Neural cell (in vitro differentiated cells): ENCODE measurements around the gene ADAMTS2. TPM values are rescaled to one million over a fixed set of nuclear protein-coding genes. Genes with fewer than 3 reads are reported as not detected.

Source experiments
- H2AFZ ChIP-seq: fragments of 200-600, 300-800 bp; sonication (generic), shearing (Covaris generic); 2 replicates; pipeline ENCODE4 v1.6.0; 2014; ENCODE audit warnings: low read depth, mild to moderate bottlenecking, antibody characterized with exemption, low read length, moderate library complexity
- H3F3A ChIP-seq: fragments of 200-600 bp; shearing (Covaris generic); 2 replicates; pipeline ENCODE4 v1.6.1; 2016; ENCODE audit warnings: mild to moderate bottlenecking, moderate library complexity, mixed read lengths, antibody characterized with exemption, low read length; ENCODE audit not compliant: insufficient read depth, poor library complexity, severe bottlenecking
- H3K27ac ChIP-seq: fragments of 200-600, 300-800 bp; sonication (generic), shearing (Covaris generic); 2 replicates; pipeline ENCODE4 v1.5.1; 2014; ENCODE audit warnings: mild to moderate bottlenecking, low read length, moderate library complexity
- H3K27me3 ChIP-seq: fragments of 300-800, 200-600 bp; sonication (generic), shearing (Covaris generic); 2 replicates; pipeline ENCODE4 v1.6.0; 2014; ENCODE audit warnings: mild to moderate bottlenecking, low read depth, low read length, moderate library complexity; ENCODE audit not compliant: insufficient read depth
- H3K36me3 ChIP-seq: fragments of 300-800, 200-600 bp; sonication (generic), shearing (Covaris generic); 2 replicates; pipeline ENCODE4 v1.5.1; 2014; ENCODE audit warnings: mild to moderate bottlenecking, antibody characterized with exemption, low read length, moderate library complexity; ENCODE audit not compliant: insufficient read depth
- H3K4me2 ChIP-seq: fragments of 300-800, 200-600 bp; sonication (generic), shearing (Covaris generic); 2 replicates; pipeline ENCODE4 v1.6.0; 2014; ENCODE audit warnings: mild to moderate bottlenecking, low read length
- H3K4me3 ChIP-seq: fragments of 300-800, 200-600 bp; sonication (generic), shearing (Covaris generic); 2 replicates; pipeline ENCODE4 v1.5.1; 2014; ENCODE audit warnings: mild to moderate bottlenecking, low read length, moderate library complexity
- H3K79me2 ChIP-seq: fragments of 200-600 bp; shearing (Covaris generic); replicated peaks from 2 replicates; pipeline ENCODE4 v1.6.0; 2014; ENCODE audit warnings: mild to moderate bottlenecking, low read length, moderate library complexity; ENCODE audit not compliant: insufficient read depth
- H3K9ac ChIP-seq: fragments of 300-800, 200-600 bp; sonication (generic), shearing (Covaris generic); 2 replicates; pipeline ENCODE4 v1.6.1; 2016; ENCODE audit warnings: mild to moderate bottlenecking, low read length, mixed read lengths
- H3K9me2 ChIP-seq: fragments of 200-600 bp; shearing (Covaris generic); 2 replicates; pipeline ENCODE4 v1.6.1; 2016; ENCODE audit warnings: mild to moderate bottlenecking, low read length, mixed read lengths; ENCODE audit not compliant: insufficient read depth
- H3K9me3 ChIP-seq: fragments of 200-600, 300-800 bp; sonication (generic), shearing (Covaris generic); 2 replicates; pipeline ENCODE4 v1.6.1; 2016; ENCODE audit warnings: mild to moderate bottlenecking, mixed run types, low read length, moderate library complexity, mixed read lengths
- H4K20me1 ChIP-seq: fragments of 200-600 bp; shearing (Covaris generic); 2 replicates; pipeline ENCODE4 v1.6.1; 2016; ENCODE audit warnings: mild to moderate bottlenecking, mixed run types; ENCODE audit not compliant: insufficient read depth
- EP300 ChIP-seq: fragments of 450-650 bp; conservative IDR thresholded peaks from 2 replicates; pipeline ENCODE4 v1.6.1; 2014; ENCODE audit warnings: antibody characterized with exemption, mild to moderate bottlenecking, moderate library complexity; ENCODE audit not compliant: poor library complexity, severe bottlenecking
- EZH2 ChIP-seq: fragments of 200-600, 300-800 bp; shearing (Covaris generic), sonication (generic); IDR thresholded peaks from 2 replicates; pipeline ENCODE4 v1.6.1; 2014; ENCODE audit warnings: antibody characterized with exemption, low read length, borderline replicate concordance, mild to moderate bottlenecking; ENCODE audit not compliant: insufficient read depth, poor library complexity, severe bottlenecking
- MXI1 ChIP-seq: fragments of 450-650 bp; conservative IDR thresholded peaks from 2 replicates; pipeline ENCODE4 v1.6.1; 2014; ENCODE audit warnings: antibody characterized with exemption, mild to moderate bottlenecking; ENCODE audit not compliant: poor library complexity, severe bottlenecking
- POLR2AphosphoS5 ChIP-seq: IDR thresholded peaks from 2 replicates; pipeline ENCODE4 v1.6.1; 2012
- RAD21 ChIP-seq: fragments of 450-650 bp; conservative IDR thresholded peaks from 2 replicates; pipeline ENCODE4 v1.6.1; 2014; ENCODE audit warnings: antibody characterized with exemption, mild to moderate bottlenecking, moderate library complexity
- SMC3 ChIP-seq: fragments of 450-650 bp; conservative IDR thresholded peaks from 2 replicates; pipeline ENCODE4 v1.6.1; 2014; ENCODE audit warnings: antibody characterized with exemption, mild to moderate bottlenecking, moderate library complexity; ENCODE audit not compliant: poor library complexity
- TAF1 ChIP-seq: IDR thresholded peaks from 2 replicates; pipeline ENCODE4 v1.6.1; 2012; ENCODE audit warnings: low read depth
- polyA plus RNA-seq: library from polyadenylated mRNA; depleted of rRNA; stranded (reverse); fragments of >200 nt; gene quantifications from 2 replicates; pipeline ENCODE4 v1.2.3, GENCODE V29; 2014
- TF ChIP-seq, protein P1 (sequence below): IDR thresholded peaks from 2 replicates; pipeline ENCODE4 v1.6.1; 2012; ENCODE audit warnings: borderline replicate concordance
- TF ChIP-seq, protein P2 (sequence below): fragments of 450-650 bp; IDR thresholded peaks from 2 replicates; pipeline ENCODE4 v1.5.1; 2014; ENCODE audit warnings: antibody characterized with exemption, mild to moderate bottlenecking, moderate library complexity; ENCODE audit not compliant: poor library complexity, severe bottlenecking

ADAMTS2 gene
- polyA plus RNA-seq, 1 donor from 2014 or later, result 0.61 TPM

- no peaks in the 10 kb centered on the region for H3K9me3 ChIP-seq
- TF ChIP-seq EZH2 (no peak), RAD21 (no peak)
- H3K9me2 ChIP-seq, result no peaks in the 10 kb centered on the region
- no peak overlapping the region for H3K27ac ChIP-seq
- no peak overlapping the region for H2AFZ ChIP-seq
- no peaks in the 10 kb centered on the region for H3K27me3 ChIP-seq
- H3K36me3 ChIP-seq, result no peaks in the 10 kb centered on the region
- H3K4me2 ChIP-seq, result no peak overlapping the region
- H3F3A ChIP-seq, result no peaks in the 10 kb centered on the region
- H3K79me2 ChIP-seq, result no peaks in the 10 kb centered on the region
- H3K9ac ChIP-seq, result no peak overlapping the region
- no peak overlapping the region for H3K4me3 ChIP-seq
- H4K20me1 ChIP-seq, result no peaks in the 10 kb centered on the region
Measured at GRCh38 chr5:179160584-179160983, 184.7 kb downstream of the ADAMTS2 start.

GRCh38 chr5:179158556-179158955, 186.7 kb downstream of the ADAMTS2 start:
- no peaks in the 10 kb centered on the region for H3K79me2 ChIP-seq
- TF ChIP-seq MXI1, result no peak
- no peaks in the 10 kb centered on the region for H4K20me1 ChIP-seq
- H3K9me2 ChIP-seq, result no peaks in the 10 kb centered on the region
- no peaks in the 10 kb centered on the region for H3K27me3 ChIP-seq
- no peak overlapping the region for H3K4me3 ChIP-seq
- H3K9me3 ChIP-seq, result no peaks in the 10 kb centered on the region
- H2AFZ ChIP-seq, result no peak overlapping the region
- no peaks in the 10 kb centered on the region for H3K36me3 ChIP-seq
- H3K27ac ChIP-seq, result no peak overlapping the region
- H3K4me2 ChIP-seq, result no peak overlapping the region
- H3F3A ChIP-seq, result no peaks in the 10 kb centered on the region
- no peak overlapping the region for H3K9ac ChIP-seq

- H2AFZ ChIP-seq, result no peak overlapping the region
- no peaks in the 10 kb centered on the region for H3K9me3 ChIP-seq
- H4K20me1 ChIP-seq, result no peaks in the 10 kb centered on the region
- H3K4me2 ChIP-seq, result no peak overlapping the region
- no peaks in the 10 kb centered on the region for H3K9me2 ChIP-seq
- H3F3A ChIP-seq, result no peaks in the 10 kb centered on the region
- no peak overlapping the region for H3K4me3 ChIP-seq
- H3K27me3 ChIP-seq, result no peaks in the 10 kb centered on the region
- H3K9ac ChIP-seq, result no peak overlapping the region
- H3K79me2 ChIP-seq, result no peaks in the 10 kb centered on the region
- TF ChIP-seq, protein P1, sequence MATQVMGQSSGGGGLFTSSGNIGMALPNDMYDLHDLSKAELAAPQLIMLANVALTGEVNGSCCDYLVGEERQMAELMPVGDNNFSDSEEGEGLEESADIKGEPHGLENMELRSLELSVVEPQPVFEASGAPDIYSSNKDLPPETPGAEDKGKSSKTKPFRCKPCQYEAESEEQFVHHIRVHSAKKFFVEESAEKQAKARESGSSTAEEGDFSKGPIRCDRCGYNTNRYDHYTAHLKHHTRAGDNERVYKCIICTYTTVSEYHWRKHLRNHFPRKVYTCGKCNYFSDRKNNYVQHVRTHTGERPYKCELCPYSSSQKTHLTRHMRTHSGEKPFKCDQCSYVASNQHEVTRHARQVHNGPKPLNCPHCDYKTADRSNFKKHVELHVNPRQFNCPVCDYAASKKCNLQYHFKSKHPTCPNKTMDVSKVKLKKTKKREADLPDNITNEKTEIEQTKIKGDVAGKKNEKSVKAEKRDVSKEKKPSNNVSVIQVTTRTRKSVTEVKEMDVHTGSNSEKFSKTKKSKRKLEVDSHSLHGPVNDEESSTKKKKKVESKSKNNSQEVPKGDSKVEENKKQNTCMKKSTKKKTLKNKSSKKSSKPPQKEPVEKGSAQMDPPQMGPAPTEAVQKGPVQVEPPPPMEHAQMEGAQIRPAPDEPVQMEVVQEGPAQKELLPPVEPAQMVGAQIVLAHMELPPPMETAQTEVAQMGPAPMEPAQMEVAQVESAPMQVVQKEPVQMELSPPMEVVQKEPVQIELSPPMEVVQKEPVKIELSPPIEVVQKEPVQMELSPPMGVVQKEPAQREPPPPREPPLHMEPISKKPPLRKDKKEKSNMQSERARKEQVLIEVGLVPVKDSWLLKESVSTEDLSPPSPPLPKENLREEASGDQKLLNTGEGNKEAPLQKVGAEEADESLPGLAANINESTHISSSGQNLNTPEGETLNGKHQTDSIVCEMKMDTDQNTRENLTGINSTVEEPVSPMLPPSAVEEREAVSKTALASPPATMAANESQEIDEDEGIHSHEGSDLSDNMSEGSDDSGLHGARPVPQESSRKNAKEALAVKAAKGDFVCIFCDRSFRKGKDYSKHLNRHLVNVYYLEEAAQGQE, result no peak
- TF ChIP-seq RAD21, result no peak
- no peak for TF ChIP-seq SMC3
- TF ChIP-seq POLR2AphosphoS5, result no peak
- TF ChIP-seq, protein P2, sequence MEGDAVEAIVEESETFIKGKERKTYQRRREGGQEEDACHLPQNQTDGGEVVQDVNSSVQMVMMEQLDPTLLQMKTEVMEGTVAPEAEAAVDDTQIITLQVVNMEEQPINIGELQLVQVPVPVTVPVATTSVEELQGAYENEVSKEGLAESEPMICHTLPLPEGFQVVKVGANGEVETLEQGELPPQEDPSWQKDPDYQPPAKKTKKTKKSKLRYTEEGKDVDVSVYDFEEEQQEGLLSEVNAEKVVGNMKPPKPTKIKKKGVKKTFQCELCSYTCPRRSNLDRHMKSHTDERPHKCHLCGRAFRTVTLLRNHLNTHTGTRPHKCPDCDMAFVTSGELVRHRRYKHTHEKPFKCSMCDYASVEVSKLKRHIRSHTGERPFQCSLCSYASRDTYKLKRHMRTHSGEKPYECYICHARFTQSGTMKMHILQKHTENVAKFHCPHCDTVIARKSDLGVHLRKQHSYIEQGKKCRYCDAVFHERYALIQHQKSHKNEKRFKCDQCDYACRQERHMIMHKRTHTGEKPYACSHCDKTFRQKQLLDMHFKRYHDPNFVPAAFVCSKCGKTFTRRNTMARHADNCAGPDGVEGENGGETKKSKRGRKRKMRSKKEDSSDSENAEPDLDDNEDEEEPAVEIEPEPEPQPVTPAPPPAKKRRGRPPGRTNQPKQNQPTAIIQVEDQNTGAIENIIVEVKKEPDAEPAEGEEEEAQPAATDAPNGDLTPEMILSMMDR, result no peak
- TF ChIP-seq TAF1, result no peak
- no peak for TF ChIP-seq MXI1
- TF ChIP-seq EP300, result no peak
- TF ChIP-seq EZH2, result no peak
- no peak overlapping the region for H3K27ac ChIP-seq
- no peaks in the 10 kb centered on the region for H3K36me3 ChIP-seq
Measured at GRCh38 chr5:179154991-179155955, 190.0 kb downstream of the ADAMTS2 start.
